Activated CD4-positive, alpha-beta T cell treated with anti-CD3 and anti-CD28 coated beads for 48 hours (primary cell): ENCODE results near the gene HACD2.
A peak's percentile ranks its signal among the peaks of the same experiment; 100 is the strongest.

Experiments
- DNase-seq: peaks from one replicate; pipeline ENCODE4 v3.0.0-alpha.2; 2020

Gene HACD2

DNA sequence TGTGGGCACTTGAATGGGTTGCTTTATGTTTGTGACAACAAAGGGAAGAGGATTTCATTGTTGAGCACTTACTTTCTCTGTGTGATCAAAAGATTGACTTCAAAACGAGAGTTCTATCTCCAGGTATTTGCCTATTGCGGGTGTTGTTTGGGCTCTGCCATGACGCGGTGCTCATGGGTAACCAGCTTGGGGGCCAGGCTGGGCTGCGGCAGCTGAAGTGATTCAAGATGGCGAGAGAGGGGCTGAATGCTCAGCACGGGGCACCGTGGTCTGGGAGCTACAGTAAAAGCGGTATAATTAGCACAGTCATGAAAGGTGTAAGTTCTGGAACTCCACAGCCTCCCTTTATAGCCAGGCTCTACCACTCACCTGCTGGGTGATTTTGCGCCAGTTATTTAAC, 105.0 kb downstream of the HACD2 start:
- DNase-seq: no peak

DNA sequence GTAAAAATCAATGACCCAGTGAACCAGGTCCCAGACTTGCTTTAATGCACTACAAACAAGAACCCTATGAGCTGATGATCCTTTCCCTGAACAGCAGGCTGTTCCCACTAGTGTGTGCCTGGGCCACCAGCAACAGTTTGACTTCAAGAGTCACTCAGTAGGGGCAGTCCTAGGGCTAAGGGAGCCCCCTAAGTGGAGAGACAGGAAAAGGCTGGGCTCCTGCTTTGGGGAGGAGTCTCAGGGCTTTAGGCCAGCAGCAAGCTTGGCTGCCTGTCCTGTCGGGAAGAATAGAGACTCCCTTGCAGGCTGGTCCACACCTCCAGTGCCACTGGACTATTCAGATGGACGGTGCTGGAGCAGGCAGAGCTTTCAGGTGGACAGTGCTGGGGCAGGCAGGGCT, 106.5 kb downstream of the HACD2 start:
- no peak for DNase-seq

- no peak for DNase-seq
Measured at GRCh38 chr3:123476967-123477750, 107.7 kb downstream of the HACD2 start.

DNA sequence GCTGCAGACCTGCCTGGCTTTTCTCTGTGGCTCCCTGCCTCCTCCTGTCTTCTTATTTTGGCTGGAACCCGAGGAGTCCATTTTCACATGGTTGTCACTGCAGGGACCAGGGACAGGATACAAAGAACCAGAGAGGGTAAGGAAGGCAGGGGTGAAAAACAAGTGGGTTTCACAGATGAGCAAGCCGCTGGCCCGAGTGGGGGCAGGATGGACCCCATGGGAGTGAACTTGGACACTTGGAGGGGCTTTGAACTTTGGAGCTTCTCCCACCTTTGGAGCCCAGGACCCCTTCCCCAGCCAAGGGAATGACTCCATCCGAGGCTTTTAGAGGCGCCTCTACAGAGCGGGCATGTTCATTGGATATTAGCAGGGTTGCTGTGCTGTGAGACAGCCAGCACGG, 109.1 kb downstream of the HACD2 start:
- no peak for DNase-seq

DNA sequence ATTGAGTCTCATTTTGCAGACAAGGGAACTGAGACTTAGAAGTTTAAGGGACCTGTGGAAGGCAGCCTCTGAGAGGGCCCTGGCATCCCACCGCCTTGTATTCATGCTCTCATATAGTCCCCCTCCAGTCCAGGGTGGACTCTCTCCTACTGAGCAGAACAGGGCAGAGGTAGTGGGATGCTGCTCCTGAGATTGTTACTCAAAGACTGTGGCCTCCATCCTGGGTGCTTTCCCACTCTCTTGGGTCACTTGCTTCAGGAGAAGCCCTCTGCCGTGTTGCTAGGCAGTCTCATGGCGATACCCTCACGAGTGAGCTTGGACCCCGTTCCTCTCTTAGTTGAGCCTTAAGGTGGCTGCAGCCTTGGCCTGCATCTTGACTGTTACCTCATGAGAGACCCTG, 113.7 kb downstream of the HACD2 start:
- DNase-seq: no peak

- DNase-seq: no peak
Measured at GRCh38 chr3:123469323-123469995, 115.4 kb downstream of the HACD2 start.

DNA sequence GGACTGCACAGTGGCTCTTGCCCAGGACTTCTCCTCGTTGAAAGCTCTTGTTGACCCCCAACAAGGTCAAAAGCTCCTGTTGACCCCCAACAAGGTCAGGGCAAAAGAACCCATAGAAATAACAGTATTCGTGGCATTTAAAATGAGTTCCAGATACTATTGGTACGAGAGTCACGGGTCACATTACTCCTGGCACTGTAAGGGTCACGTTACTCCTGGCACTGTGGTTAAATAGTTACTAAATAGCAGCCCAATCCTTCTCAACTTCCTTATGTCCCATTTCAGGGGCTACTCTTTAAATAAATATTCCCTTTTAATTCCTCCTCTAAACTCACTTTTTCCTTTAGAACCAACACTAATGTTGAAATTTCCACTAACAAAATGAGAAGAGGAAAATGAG, 117.8 kb downstream of the HACD2 start:
- no peak for DNase-seq

DNA sequence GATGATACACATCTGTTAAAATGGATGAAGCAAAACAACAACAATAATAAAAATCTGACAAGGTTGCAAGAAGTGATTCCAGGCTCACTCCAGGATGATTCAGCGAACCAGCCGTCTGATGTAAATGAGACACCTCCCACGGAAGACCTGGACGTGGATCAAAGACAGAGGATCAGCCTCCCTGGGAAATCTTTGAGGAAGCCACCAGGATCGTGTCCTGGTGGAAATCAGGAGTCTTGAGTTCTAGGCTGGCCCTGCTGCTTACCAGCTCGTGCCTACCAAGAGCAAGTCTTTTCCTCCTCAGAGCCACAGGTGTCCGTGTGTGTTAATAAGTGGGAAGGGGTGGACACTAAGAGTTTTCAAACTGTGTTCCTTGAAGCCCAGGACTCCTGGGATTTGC, 120.6 kb downstream of the HACD2 start:
- DNase-seq: no peak

DNA sequence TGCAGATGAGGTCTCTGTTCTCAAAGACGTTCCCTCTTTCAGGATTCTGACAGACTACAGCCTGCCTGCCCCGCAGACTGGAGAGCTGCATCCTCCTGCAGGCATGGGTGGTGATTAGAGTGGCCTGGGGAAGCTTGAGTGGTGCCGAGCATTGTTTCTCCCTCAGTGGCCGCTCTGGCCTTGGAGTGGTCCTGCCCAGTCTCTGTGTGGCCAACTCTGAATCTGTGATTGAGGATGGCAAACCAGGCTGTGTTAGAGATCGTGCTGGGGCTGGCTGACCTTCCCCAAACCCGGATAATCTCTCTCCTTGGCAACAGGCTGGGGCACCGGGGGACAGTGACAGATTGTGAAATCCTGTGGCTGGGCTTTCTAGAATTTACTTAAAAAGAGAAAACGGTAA, 125.0 kb downstream of the HACD2 start:
- DNase-seq: no peak

DNA sequence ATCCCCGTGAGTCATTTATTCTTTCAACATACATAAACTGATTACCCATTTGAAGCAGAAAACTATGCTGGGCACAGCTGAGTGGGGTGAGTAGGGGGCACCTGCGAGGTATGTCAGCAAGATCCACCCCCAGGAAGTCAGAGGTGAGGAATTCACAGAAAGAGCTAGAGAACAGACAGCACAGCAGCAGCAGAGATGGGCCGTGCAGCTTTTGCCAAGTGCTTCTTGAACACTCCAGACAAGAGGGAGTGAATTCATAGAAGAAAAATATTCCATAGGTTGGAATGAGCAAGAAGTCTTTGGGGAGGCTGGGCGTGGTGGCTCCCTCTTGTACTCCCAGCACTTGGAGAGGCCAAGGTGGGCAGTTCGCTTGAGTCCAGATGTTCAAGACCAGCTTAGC, 126.6 kb downstream of the HACD2 start:
- DNase-seq: no peak

- no peak for DNase-seq
Measured at GRCh38 chr3:123457841-123458240, 127.0 kb downstream of the HACD2 start.

GRCh38 chr3:123453675-123454074, 131.2 kb downstream of the HACD2 start:
- no peak for DNase-seq

DNA sequence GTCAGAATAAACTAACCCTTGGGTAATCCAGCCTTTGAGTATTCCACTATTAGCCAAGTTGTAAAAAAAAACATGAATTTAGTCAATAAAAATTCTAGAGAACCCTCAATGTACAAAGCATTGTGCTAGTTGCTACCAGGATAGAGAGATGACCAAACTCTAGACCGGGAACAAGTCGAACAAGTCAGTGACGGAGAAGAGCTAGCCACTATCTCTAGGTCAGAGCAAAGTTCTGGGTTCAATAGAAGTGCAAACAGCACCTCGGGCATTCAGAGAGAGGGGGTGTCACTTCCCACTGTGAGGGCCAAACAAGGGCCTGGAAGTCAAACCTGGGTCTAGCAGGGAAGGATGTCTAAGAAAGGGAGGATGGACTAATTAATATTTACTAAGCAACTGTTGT, 133.7 kb downstream of the HACD2 start:
- no peak for DNase-seq

GRCh38 chr3:123449997-123450604, 134.8 kb downstream of the HACD2 start:
- DNase-seq: no peak

GRCh38 chr3:123449102-123449996, 135.5 kb downstream of the HACD2 start:
- peak; percentile 25 for DNase-seq

- DNase-seq: no peak
Measured at GRCh38 chr3:123448536-123449101, 136.2 kb downstream of the HACD2 start, which contains the start of gene ADCY5. Gene ADCY5, minus strand, starts transcription at chr3:123449090. Its CDS starts 545 bp downstream, at chr3:123448545.

- peak; percentile 59 for DNase-seq
Measured at GRCh38 chr3:123447749-123448517, 136.9 kb downstream of the HACD2 start.

- DNase-seq: no peak
Measured at GRCh38 chr3:123447416-123447748, 137.5 kb downstream of the HACD2 start.

DNA sequence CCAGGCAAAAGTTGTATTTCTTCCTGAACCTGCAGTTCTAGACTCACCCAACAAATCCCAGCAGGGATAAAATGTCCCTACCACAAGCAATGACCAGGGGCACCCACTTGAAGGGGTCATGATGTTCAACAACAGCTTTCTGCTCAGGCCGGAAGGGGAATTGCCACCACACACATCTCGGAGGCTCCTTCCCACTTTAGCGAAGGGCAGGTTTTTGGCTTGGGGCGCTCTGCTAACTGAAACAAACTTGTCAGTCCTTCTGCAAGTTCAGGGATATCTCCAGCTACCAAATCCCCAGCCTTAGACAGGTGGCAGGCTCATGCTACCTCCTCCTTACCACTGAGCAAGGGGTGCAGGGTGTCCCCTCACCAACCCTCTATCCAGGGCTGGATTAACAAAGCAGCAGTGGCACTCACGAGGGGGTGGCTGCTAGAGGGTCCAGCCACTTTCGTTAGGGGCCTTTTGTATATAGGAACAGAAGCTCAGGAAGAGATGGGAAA, 138.2 kb downstream of the HACD2 start:
- no peak for DNase-seq

DNA sequence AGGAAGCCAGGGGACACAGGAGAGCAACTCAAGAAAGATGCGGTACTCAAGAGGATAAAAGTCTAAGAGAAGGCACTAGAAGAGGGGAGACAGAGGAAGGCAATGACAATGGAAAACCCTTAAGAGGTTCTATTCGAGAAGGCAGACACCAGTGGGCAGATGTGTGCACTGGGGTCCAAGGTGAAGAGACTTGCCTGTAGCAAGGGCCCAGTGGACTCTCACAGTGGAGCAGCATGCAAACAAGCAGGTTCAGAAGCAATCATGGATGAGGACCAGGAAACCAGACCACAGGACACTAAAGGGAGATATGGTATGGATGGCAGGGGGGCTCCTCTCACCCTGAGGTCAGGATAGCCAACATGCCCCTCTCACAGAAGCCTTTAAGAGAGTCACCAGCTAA, 138.6 kb downstream of the HACD2 start:
- DNase-seq: no peak

GRCh38 chr3:123445702-123446101, 139.2 kb downstream of the HACD2 start:
- DNase-seq: no peak

DNA sequence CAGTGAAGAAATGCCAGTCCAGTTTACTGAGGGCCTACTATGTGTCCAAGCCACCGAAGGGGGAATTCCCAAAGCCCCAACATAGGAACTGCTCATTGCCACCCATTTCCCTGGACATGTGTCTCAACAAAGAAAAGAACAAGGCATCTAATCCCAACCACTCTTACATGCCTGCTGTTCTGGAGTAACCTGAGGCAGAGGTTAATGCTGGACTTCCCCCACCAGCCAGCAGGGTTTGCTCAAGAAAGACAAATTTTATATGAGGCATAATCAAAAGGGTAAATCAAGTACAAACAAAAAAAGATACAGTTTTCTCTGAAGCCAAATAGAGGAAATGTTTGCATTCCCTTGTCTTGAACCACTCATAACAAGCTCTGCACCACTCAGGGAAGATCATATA, 140.1 kb downstream of the HACD2 start:
- DNase-seq: no peak
